ENCODE data around the gene GALNT10.

The GALNT10 gene

DNA sequence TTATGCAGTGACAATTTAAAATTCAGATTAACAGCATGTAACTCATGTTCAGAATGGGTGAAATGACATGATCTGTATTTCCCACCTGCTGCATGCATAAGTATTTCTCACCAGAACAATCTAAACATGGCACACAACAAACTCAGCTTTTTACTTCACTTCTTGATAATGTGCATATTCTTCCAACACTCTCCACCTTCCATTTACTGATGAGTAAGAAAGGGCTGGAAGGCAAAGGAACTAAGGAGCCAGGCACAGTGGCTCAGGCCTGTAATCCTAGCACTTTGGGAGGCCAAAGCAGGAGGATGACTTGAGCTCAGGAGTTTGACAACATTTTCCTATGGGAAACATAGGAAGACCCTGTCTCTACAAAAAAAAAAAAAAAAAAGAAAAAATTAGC is 219.5 kb downstream of the GALNT10 start:
- no peak overlapping the region for H3K4me3 ChIP-seq (ENCODE audit: low read depth, low read length)
- TF ChIP-seq, protein P1, sequence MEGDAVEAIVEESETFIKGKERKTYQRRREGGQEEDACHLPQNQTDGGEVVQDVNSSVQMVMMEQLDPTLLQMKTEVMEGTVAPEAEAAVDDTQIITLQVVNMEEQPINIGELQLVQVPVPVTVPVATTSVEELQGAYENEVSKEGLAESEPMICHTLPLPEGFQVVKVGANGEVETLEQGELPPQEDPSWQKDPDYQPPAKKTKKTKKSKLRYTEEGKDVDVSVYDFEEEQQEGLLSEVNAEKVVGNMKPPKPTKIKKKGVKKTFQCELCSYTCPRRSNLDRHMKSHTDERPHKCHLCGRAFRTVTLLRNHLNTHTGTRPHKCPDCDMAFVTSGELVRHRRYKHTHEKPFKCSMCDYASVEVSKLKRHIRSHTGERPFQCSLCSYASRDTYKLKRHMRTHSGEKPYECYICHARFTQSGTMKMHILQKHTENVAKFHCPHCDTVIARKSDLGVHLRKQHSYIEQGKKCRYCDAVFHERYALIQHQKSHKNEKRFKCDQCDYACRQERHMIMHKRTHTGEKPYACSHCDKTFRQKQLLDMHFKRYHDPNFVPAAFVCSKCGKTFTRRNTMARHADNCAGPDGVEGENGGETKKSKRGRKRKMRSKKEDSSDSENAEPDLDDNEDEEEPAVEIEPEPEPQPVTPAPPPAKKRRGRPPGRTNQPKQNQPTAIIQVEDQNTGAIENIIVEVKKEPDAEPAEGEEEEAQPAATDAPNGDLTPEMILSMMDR (IDR thresholded peaks at IDR 0.05; ENCODE audit: low read depth, low read length), result no peak

DNA sequence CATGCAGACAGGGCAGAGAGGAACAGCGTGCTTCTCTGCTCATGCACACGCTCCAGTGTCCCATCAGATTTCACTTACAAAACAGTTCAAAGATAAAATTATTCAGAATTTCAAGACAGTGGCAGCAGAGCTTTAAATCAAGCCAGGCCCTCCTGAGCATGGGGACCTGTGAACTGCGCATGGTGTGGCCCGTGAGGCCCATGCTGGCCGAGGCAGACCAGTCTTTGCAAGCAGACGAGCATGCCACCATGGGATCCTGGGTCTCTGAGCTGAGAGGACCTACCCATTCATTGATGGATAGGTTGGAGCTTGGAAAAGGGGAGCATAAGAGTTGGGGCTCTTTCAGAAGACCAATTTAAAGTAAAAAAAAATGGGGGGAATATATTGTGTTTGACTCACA is 220.3 kb downstream of the GALNT10 start:
- TF ChIP-seq, protein P1 (IDR thresholded peaks at IDR 0.05; ENCODE audit: low read depth, low read length), result no peak

DNA sequence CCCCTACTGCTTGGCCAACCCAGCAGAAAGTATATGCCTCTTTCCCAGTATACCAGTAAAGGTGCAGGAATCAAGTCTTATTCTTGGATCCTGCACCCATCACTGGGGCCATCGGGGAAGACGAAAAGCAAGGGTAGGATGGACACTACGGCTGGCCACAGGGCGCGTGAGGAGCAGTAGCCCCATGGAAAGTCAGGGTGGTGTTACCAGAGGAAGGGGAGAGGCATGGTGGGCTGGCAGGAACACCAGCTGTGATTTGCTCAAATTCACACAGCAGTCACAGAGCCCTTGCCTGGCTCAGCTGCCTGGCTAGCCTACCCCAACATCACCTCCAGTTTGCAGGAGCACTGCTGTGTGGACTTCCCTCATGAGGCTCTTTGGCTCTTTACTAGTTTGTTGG is 220.8 kb downstream of the GALNT10 start:
- H3K4me3 ChIP-seq (ENCODE audit: low read depth, low read length), result no peak overlapping the region
- TF ChIP-seq, protein P1 (IDR thresholded peaks at IDR 0.05; ENCODE audit: low read depth, low read length), result no peak

More for the DNA sequence above, 220.3 kb downstream of the GALNT10 start:
- H3K4me3 ChIP-seq (ENCODE audit: low read depth, low read length), result no peak overlapping the region

DNA sequence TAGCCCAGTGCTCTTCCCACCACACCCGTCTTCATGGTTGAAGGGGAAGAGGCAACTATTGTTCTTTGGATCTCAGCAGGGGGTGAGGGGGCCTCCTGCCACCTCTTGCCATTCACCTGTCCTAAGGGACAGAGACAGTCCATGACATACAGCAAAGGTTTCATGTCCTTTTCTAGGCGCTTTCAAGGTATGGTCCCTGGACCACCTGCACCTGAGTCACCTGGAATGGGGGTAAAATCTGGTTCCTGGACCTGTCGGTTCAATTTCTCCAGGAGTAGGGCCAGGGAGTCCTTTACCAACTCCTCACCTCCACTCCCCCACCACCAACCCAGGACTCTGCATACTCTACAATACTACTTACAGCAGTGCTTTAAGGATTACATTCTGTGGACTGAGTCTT is 221.8 kb downstream of the GALNT10 start:
- TF ChIP-seq, protein P1 (IDR thresholded peaks at IDR 0.05; ENCODE audit: low read depth, low read length), result no peak
- no peak overlapping the region for H3K4me3 ChIP-seq (ENCODE audit: low read depth, low read length)

DNA sequence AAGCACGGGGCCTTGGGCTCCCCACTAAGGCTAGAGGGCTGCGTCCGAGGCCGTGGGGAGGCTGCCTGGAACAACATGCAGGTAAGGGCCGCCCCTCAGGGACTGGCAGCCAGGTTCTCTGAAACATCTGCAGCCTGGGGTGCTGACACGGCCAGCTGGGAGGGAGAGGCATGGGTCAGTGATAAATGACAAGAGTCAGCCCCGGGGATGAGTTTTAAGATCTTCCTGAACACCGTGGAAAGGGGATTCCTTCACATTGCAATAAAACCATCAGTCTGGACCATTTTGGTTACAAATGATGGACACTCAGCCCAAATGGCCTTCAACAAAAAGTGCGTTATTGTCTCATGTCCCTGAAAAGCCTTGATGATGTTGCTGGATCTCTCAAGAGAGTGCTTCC is 222.4 kb downstream of the GALNT10 start:
- TF ChIP-seq, protein P1 (IDR thresholded peaks at IDR 0.05; ENCODE audit: low read depth, low read length), result no peak
- no peak overlapping the region for H3K4me3 ChIP-seq (ENCODE audit: low read depth, low read length)

DNA sequence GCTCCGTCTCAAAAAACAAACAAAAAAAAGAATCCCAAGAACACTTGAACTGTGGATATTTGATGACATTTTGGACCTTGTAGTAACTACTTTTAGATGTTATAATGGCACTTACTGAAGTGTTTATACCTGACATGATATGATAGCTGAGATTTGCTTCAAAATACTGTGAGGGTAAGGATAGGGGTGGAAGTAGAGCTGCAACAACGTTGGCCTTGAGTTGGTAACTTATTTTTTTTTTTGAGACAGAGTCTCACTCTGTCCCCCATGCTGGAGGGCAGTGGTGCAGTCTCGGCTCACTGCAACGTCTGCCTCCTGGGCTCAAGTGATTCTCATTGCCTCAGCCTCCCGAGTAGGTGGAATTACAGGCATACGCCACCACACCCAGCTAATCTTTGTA is 224.6 kb downstream of the GALNT10 start:
- TF ChIP-seq, protein P1 (IDR thresholded peaks at IDR 0.05; ENCODE audit: low read depth, low read length), result no peak
- no peak overlapping the region for H3K4me3 ChIP-seq (ENCODE audit: low read depth, low read length)

DNA sequence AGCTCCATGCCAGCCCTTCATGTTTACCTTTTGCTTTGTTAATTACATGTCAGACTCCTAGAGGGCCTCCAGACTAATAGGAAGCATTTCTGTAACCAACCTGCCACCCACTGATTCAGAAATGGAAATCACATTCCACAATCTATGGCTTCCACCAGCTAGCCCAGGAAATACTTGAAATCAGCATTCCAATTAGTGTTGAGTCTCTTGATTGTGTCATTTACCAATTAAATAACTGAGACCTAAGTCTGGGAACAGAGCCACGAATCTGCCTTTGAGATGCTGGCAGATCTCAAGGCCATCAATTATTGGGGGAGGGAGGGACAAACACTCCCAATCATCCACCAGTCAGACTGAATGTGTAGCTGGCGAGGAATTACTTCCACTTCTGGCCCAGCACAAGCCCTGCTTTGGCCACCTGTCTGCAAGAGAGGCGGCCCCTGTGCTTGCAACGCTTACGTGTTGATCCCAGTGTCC is 227.8 kb downstream of the GALNT10 start:
- TF ChIP-seq, protein P1 (IDR thresholded peaks at IDR 0.05; ENCODE audit: low read depth, low read length), result no peak
- no peak overlapping the region for H3K4me3 ChIP-seq (ENCODE audit: low read depth, low read length)

Data from WI38 (cell line).